Stimulated activated CD4-positive, alpha-beta T cell treated with anti-CD3 and anti-CD28 coated beads, Interleukin-1b, Interleukin-23, amount 100 ng/mL, for 24 hours (primary cell): ENCODE data around the gene BRD9.

Source experiments
- DNase-seq, 4 experiments: peaks; one replicate each; pipeline ENCODE4 v3.0.0-alpha.2; 2020; ENCODE audit warnings: low read depth in 4 of 4, low spot score in 1 of 4

Gene BRD9

DNA sequence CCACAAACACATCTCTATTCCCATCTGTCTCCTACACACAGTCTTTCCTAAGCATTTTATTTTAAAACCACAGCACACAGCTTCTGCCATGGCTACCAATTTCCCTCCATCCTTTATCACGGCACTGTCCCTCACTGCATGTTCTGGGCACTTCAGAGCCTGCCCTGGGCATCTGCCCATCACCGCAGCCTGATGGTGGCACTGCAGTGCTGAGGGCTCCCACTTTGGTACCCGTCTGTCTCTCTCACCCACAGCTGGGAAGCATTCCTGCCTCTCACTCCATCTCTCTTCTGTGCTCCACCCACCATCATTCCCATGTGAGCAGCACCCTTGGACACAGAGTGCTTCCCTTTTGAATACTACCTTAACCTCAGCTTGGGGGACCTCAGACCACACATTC, 73.5 kb downstream of the BRD9 start:
- no peak for DNase-seq

GRCh38 chr5:816176-816575, 76.4 kb downstream of the BRD9 start:
- DNase-seq: no peak

DNA sequence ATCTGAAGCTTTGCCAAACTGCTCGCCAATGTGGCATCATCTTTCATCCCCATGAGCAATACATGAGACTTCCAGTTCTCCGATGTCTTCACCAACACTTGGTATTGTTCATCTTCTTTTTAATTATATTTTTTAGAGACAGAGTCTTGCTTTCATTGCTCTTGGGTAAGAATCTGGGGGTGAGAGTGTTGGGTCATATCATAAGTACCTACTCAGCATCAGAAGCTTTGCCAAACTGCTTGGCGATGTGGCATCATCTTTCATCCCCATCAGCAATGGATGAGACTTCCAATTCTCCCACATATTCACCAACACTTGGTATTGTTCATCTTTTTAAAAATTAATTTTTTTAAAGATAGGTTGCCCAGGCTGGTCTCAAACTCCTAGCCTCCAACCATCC, 77.2 kb downstream of the BRD9 start:
- DNase-seq: no peak
